Measurements from ENCODE around the gene MTCL3.
"Not testable (repeated sequence)": the region's sequence is repeated elsewhere in the genome, so short reads cannot be mapped to it uniquely, and the experiment has no call there.

Gene MTCL3

DNA sequence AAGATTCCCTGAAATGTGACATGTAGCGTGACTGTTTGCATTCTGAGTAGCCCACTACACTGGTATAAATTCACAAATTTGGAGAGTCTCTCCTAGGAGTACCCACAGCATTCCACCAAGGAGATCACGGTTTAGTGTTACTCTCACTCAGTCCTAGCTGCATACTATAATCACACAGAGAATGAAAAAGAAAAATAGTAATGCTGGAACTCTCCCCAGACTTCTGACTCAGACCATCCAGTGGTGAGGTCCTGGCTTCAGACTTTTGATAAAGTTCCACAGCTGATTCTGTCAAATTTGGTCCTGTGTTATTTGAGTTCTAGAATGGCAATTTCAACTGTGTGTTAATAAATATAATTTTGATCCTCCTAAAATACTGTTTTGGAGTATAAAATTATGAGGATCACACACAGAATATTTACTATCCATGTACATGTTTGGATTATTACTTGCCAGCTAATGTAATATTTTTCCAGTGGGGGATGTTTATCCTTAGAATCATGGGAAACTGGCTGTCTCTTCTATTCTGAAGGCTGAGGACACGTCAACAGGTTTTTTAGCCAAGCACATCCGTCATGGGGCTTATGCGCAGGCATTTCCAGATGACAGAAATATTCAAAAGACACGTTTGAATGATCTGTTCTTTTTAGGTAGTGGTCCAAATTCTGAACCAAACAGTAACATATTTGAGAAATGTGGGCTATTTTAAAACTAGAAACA lies 54.8 kb downstream of the MTCL3 start:
- no peak for DNase-seq

DNA sequence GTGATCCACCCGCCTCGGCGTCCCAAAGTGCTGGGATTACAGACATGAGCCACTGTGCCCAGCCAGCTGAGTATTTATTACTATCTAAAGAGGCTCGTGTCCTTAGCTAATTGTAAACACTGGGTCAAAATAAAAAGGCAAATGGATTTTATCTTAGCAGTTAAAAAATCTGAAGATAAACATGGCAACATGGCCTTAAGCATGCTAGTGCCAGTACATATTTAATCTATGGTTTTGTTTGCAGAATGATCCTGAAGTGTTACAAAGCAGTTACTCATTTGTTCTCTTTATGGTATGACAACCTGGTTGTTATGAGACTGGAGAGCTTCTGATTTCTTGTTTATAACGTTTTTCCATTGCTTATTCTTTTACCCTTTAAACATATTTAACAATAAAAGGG lies 56.1 kb downstream of the MTCL3 start:
- no peak for DNase-seq

DNA sequence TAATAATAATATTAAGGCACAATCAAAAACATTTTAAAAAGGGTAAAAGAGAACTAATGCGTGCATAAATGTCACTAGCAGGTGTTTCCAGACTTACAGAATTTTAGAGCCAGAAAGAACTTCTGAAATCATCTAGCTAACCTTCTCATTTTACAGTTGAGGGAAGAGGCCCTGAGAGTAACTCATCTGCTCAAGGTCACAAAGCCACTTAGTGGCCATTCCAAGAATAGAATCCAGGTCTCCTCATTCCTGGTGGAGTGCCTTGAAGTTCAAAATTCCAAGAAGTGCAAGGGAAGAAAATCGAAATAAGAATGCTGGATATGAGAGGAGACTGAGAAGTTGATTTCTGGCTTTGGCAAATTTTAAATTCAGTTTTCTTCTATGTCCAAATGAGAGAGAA lies 56.8 kb downstream of the MTCL3 start:
- DNase-seq = no peak

DNA sequence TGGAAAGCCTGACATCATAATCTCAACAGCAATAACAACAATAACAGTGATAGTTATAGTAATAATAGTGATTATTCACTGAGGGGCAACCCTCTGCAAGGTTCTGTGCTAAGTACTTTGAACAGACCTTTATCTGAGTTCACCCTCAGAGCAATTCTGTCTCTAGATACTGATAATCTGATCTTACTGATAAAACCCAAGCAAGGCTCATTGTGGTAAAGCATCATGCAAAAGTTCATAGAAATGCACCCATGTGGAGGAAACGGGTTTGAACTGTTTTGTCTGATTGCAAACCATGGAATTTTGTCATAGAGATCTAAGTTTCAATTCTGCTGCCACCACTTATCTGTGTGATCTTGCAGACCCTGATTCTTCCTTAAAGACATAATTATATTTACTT lies 58.7 kb downstream of the MTCL3 start:
- DNase-seq = no peak

DNA sequence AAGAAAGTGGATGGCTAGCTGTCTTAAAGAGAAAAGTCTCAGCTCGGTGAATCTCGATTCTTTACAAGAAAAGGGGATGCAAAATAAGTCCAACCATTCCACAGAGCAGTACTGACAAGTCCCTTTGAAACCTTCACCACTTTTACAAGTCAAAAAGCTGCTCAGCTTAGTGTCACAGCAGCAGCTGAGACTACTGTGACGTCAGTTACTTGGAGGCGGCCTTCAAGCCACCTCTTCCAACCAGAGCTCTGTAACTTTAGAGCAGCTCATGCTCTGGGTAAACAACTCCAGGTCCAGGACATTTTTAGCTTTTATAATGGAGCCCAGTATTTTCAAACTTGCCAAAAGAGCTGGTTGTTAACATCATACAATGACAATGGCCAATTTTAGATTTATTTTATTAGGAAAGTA lies 59.9 kb downstream of the MTCL3 start, which contains the start of gene KIAA0408:
Gene KIAA0408 (minus strand): TSS at position 159 of the 411 bp plus-strand sequence. CDS start 5,408 bp downstream, outside the sequence.
- DNase-seq = no peak

DNA sequence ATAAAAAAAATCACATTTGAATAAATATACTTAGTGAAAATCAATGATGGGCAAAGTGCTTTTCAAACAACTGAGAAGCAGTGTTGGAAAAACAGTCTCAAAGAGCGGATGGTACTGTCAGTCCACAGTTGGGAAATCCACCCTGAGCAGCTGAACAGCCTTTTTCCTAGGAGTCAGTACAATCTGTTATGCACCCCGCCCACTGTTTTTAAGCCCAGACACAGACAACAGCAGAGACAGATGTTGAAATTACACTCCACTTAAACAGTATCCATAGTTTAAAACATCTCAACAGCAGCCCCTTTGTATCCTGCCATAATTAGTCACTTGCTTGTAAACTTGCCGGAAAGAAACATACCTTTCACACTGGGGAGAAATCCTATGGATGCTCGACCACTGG lies 60.3 kb downstream of the MTCL3 start:
- DNase-seq = no peak

DNA sequence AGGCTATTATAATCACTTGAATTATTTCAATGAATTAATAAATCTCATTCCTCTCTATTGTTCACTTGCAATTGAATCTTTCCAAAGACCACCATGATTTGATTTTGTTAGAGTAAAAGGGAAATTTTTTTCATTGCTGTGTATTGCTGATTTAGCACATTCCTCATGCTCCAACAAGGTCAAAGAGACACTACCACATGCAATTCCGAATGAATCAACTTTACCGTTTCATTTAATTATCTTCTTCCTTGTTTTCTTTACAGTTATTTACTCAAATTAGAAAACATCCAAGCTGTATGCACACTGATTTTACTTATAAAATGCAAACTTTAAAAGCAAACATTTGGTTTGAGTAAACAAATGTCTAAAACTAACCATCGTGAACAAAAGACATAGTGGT lies 60.9 kb downstream of the MTCL3 start:
- DNase-seq = no peak

DNA sequence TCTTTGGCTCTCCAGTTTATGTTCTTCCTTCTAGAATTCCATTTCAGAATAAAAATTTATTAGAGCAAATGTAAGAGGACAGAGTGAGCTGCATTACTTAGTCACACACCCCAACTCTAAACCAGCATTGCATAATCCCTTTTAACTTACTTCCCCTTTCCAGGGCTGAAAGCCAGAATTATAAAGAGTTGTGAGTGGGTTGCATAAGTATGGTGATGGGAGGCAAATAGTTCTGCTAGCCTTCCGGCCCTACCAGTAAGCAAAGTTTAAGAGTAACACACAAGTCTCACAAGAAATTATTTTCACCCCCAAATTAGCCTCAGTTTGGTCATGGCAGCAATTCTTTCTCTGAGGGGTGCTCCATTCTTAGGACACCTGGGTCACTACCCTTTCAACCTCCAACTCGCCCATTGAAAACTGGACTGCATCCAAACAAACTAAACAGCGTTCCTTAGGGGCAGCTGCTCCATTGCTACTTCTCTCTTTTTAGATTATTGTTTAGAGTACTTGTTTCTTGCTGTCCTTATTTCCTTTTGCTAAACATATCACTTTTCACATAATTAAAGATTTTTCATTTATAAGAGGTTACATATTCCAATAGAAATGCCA lies 61.6 kb downstream of the MTCL3 start:
- no peak for DNase-seq

DNA sequence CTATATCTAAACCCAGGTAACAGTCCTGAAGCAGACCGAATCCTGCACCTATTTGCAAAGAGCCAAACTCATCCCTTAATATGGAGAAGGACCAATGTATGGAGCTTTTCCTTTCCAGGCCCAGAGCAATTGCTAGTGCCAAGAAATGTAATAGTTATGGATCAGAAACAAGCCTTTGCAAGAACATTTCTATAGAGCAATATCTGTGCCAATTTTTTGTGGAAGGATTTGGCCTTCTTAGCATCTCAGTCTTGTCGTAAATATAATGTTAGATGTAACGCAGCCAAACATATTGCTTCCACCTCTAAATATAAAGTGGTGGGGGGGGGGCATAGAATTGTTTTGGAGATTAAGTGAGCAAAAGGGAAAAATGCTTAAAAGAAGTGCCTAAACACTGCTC lies 62.7 kb downstream of the MTCL3 start:
- no peak for DNase-seq

DNA sequence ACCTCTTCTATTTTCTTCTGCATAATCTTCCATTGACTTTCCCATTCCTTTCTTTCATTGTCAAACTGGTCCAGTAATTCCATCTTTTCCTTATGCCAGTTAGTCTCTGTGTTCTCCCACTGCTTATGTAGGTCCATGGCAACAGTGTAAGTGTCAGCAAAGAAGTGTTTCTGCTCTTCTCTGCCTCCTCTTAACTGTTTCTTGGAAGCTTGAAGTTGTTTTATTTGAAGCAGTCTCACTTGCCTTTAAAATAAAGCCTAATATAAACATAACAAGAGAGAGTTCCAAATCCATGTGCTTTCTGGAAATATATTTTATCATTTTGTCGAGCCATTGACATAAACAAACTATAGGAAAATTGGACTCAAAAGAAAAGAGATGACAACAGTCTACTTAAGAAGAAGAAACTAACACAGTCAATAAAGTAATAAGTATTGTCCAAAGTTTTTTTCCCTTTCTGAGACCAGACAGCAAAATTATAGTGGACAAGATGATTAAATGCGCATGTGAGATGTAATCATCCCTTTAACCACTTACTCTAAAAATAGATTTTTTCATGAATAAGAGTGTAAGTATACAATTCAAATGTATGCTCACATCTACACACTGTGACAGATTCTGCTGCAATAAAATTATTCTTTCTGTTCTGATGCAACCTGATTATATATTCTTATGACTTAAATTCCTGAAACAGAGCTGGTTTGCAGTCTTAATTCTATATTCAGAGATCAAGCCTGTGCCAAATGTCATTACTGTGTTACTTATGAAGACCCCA lies 65.1 kb downstream of the MTCL3 start:
- DNase-seq = no peak

DNA sequence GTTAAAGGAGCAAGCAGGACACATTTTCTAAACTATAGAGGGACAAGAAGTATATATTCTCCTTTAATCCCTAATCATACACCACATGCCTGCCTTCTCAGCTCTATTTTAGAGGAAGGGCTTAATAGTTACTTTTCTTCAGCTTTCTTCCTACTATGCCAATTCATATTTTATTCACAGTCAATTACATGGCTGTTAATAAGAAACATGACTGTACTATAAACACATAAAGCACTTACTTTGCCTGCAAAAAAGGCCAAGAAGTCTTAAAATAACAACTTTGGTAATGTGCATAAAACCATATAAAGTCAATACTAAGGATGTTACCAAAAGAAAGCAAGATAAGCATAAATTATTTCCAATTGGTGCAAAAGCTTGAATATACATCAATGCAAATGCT lies 66.3 kb downstream of the MTCL3 start:
- no peak for DNase-seq

DNA sequence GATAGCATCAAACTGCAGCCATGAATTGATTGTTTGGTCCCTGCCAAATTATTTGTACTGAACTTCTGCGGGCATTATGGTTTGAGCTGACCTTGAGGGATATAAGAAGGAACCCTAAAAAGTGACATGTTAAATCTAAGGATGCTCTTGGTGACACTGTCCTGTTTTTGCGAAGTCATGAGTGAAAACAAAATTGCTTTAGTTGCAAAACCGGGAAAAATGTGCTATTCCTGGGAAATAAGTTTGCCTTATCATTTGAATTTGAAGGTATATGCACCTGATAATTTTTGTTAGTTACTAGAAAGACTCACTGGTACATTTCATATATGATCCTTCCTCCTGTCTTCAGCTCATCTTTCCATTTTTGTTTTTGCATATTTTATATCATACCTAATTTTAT lies 67.7 kb downstream of the MTCL3 start:
- no peak for DNase-seq

DNA sequence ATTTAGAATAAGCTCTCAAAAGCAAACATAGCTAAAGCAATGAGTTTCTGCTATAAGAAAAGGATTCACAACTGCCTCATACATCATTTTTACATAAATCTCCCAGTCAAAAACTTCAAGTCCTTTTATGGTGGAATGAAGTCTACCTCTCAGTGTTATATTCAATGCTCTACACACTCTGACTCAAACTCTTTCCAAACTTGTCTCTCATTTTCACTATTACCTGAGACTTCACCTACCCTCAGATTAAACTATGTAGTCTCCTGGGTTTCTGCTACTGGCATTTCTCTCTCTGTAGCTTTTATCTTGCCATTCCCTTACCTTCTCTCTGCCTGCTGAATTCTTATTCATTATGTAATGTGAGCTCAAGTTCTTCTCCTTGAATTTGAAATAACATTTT lies 71.4 kb downstream of the MTCL3 start:
- DNase-seq = no peak

DNA sequence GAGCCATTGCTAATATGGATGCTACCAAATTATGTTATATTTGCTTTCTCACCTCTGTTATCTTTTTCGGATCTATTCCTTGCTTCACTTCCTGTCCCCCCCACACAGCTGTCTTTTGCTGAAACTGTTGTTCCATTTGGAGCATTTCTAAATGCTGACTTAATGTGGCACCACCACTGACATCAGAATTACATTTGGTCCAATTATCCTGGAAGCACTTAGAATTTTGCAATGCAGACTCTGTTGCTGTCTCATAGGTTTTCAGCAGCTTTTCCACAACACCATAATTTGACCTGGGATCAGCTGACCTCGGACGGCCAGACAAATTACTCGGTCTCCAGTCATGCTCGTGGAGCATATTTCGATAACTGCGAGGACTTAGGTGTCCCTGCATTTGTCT lies 72.8 kb downstream of the MTCL3 start:
- no peak for DNase-seq

DNA sequence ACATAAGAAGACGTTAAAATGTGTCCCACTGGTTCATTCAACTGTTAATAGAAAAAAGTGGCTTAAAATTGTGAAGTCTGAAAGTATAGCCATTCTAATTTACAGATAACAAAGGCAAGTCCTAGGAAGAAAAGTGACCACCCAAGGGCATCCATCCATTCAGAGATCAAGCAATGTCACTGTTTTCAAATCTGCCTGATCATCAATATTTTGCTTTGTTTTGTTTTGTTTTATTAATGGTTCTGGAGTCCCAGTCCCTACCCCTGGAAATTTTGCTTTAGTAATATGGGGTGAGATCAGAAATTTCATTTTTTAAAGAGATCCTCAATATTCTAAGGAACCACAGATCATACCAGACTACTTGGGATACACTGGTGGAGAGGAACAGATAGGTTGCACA lies 77.3 kb downstream of the MTCL3 start:
- no peak for DNase-seq

DNA sequence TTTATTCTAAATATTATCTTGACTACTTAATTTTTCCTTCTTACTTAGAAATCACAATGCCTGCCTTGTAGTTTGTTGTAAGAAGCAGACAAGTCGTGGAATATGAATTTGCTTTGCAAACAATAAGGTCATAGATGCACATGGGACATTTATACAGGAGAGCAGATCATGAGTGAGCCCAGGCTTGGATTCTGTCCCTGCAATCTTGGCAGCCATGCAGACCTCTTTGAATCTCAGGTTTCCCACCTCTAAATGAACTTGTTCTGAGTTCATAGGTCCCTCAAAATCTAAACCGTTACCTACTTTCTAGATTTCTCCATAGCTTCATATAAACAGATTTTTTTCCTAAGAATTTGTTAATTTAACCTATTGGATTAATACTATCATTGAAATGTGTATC lies 79.4 kb downstream of the MTCL3 start:
- DNase-seq = no peak

DNA sequence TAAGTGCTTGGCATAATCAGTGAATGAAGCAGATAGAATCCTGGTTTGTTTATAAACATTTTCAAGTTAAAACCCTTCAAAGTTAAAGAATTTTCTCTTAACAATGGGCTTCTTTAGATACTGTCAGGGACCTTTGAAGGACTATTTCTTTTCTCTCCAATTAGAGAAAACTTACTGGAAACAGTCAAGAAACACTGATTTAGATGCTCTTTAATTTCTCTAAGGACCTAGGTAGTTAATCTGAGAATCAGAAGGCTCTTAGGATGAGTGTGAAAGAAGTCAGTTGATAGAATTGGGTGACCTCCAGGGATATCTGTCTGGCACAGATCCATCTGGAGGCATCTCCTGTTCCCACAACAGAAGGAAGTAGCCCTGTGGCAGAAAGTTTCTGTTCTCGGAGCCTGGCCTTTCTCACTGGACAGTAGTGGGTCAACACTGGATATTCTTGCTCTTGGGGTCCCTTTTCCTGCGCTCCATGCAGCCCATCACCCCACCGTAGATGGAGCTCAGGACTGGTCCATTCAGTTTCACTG lies 82.5 kb downstream of the MTCL3 start:
- DNase-seq = no peak

DNA sequence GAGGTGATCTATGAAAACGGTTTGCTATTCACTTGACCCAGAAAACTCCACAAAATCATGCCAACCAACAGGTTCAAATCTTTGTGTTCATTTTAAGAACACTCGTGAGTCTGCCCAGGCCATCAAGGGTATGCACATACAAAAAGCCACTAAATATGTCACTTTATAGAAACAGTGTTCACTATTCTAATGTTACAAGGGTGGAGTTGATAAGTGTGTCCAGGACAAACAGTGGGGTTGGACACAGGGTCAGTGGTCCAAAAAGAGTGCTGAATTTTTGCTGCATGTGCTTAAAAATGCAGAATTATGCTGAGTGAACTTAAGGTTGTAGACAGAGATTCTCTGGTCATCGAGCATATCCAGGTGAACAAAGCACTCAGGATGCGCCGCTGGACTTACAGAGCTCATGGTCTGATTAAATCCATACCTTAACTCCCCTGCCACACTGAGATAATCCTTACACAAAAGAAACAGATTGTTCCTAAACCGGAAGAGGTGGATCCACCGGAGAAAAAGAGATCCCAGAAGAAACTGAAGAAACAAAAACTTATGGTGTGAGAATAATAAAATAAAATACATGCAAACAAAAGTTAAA lies 83.4 kb downstream of the MTCL3 start:
- no peak for DNase-seq

DNA sequence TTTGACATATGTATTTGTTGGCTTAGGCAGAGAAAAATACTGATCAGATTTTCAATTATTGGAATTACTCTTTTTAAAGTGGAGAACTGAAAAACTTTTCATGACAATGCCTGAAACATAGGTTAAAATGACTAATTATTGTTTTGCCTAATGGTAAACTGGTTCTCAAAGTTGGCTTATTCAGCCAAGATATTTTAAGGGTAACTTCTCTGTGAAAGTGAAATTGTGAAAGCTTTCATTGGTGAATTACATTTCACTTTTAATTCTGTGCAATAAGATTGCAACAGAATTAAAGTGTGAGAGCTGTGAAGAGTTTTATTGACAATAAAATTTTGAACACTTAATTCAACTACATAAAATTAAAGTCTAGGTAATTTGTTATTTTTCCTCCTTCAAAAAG lies 84.5 kb downstream of the MTCL3 start:
- no peak for DNase-seq

DNA sequence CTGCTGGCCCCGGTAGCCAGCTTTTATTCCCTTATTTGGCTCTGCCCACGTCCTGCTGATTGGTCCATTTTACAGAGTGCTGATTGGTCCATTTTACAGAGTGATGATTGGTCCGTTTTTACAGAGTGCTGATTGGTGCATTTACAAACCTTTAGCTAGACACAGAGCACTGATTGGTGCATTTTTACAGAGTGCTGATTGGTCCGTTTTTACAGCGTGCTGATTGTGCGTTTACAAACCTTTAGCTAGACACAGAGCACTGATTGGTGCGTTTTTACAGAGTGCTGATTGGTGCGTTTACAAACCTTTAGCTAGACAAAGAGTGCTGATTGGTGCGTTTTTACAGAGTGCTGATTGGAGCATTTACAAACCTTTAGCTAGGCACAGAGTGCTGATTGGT lies 90.6 kb downstream of the MTCL3 start:
- DNase-seq = not testable (repeated sequence)

DNA sequence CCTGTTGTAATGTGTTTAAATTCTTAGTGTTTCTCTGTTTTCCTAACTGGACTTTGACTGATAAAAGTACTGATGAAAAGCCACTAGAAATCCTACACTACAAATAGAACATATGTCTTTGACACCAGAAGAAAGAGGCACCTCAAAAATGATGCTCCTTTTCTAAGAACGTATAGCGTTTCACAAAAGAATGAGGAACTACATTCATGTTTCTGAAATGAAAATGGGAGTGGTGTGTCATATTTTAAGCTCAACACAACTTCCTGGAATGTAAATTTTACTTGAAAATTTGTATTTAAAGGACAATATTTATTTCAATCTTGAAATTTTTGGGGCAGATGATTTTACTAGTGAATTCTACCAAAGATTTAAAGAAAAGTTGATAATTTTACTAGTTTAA lies 95.2 kb downstream of the MTCL3 start:
- no peak for DNase-seq
